ENCODE data around the gene GSG1.

DNA sequence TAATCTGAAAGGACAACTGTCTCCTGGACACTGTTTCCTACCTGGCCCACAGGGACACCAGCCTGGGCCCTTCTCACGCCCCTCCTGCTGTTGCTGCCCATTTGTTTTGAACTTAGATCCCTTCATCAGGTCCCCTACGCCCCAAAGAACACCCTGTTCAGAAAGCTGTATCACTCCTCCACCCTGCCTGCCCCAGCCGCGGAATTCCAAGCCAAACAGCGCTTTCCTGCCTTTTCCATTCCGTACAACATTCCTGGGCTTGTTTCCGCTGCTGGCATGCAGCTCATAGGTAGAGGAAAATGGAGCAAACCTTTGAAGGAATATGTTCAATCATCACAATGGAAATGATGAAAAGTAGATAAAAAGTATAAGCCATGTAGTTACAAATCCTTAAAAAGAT is 12.8 kb upstream of the GSG1 start:
- TF ChIP-seq, protein P1, sequence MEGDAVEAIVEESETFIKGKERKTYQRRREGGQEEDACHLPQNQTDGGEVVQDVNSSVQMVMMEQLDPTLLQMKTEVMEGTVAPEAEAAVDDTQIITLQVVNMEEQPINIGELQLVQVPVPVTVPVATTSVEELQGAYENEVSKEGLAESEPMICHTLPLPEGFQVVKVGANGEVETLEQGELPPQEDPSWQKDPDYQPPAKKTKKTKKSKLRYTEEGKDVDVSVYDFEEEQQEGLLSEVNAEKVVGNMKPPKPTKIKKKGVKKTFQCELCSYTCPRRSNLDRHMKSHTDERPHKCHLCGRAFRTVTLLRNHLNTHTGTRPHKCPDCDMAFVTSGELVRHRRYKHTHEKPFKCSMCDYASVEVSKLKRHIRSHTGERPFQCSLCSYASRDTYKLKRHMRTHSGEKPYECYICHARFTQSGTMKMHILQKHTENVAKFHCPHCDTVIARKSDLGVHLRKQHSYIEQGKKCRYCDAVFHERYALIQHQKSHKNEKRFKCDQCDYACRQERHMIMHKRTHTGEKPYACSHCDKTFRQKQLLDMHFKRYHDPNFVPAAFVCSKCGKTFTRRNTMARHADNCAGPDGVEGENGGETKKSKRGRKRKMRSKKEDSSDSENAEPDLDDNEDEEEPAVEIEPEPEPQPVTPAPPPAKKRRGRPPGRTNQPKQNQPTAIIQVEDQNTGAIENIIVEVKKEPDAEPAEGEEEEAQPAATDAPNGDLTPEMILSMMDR (IDR thresholded peaks at IDR 0.05) = no peak
- TF ChIP-seq POLR2A (IDR thresholded peaks at IDR 0.05) = no peak

Measured in heart left ventricle (tissue), 13 donors.